ENCODE data around the gene DNAAF1. TPM values are rescaled to one million over a fixed set of nuclear protein-coding genes. Genes with fewer than 3 reads are reported as not detected.

The DNAAF1 gene
- total RNA-seq, 1 experiment from 2014 or later = not detected

GRCh38 chr16:84165746-84166145 lies 20.6 kb downstream of the DNAAF1 start:
- Histone ChIP-seq H3K4me1 (ENCODE audit: control insufficient read depth, insufficient read depth, low read length) (no peaks in the 10 kb centered on the region), H3K27me3 (ENCODE audit: control insufficient read depth, insufficient read depth, low read length) (0 out of 2 replicates have a peak, but pooled peaks cover 3% of the 10 kb centered on the region), H3K36me3 (ENCODE audit: control insufficient read depth, insufficient read depth, low read length) (no peaks in the 10 kb centered on the region), H3K4me3 (ENCODE audit: low read depth in 2 of 2, low read length in 2 of 2) (no peak overlapping the region), H3K27ac (ENCODE audit: low read length) (no peak overlapping the region), H3K9me3 (ENCODE audit: control insufficient read depth, insufficient read depth, low read depth, low read length) (no peaks in the 10 kb centered on the region)
- in situ Hi-C loops (cut with HindIII; ENCODE audit: low pct_unique_long_range_greater_than_20kb, low sequenced_read_pairs) (no loop called here), intact Hi-C loops (cut with micrococcal nuclease; ENCODE audit: unreplicated experiment) (no loop called here)
- ChIA-PET CTCF (no interaction called here), POLR2A (no interaction called here)
- DNase-seq (ENCODE audit: low read depth, low spot score) (no peak), ATAC-seq (no peak)
- no TSS peak for BruUV-seq (replicated peaks)
- TF ChIP-seq REST (IDR thresholded peaks at IDR 0.05; ENCODE audit: insufficient read depth in 1 of 2, low read depth in 2 of 2, low read length in 1 of 2) (no peak), CTCF (IDR thresholded peaks at IDR 0.05) (no peak)

- Histone ChIP-seq H3K9me3 (ENCODE audit: control insufficient read depth, insufficient read depth, low read depth, low read length) (no peaks in the 10 kb centered on the region), H3K27ac (ENCODE audit: low read length) (no peak overlapping the region), H3K4me3 (ENCODE audit: low read depth in 2 of 2, low read length in 2 of 2) (no peak overlapping the region), H3K27me3 (ENCODE audit: control insufficient read depth, insufficient read depth, low read length) (0 out of 2 replicates have a peak, but pooled peaks cover 3% of the 10 kb centered on the region), H3K4me1 (ENCODE audit: control insufficient read depth, insufficient read depth, low read length) (no peaks in the 10 kb centered on the region), H3K36me3 (ENCODE audit: control insufficient read depth, insufficient read depth, low read length) (no peaks in the 10 kb centered on the region)
- ChIA-PET POLR2A (no interaction called here), CTCF (interaction anchor here (1.0 kb wide), 1 partner anchor 11 kb away, joined by 3 read pairs; no protein-coding TSS in a partner anchor)
- in situ Hi-C loops (cut with HindIII; ENCODE audit: low pct_unique_long_range_greater_than_20kb, low sequenced_read_pairs) (no loop called here), intact Hi-C loops (cut with micrococcal nuclease; ENCODE audit: unreplicated experiment) (no loop called here)
- no peak for TF ChIP-seq POLR2AphosphoS5 (IDR thresholded peaks at IDR 0.05; ENCODE audit: low read depth, low read length)
- TF ChIP-seq CTCF (IDR thresholded peaks at IDR 0.05) = no peak
- TF ChIP-seq TCF7L2 (IDR thresholded peaks at IDR 0.05; ENCODE audit: low read depth, low read length) = no peak
- no peak for TF ChIP-seq REST (IDR thresholded peaks at IDR 0.05; ENCODE audit: insufficient read depth in 1 of 2, low read depth in 2 of 2, low read length in 1 of 2)
- no peak for TF ChIP-seq SIN3A (IDR thresholded peaks at IDR 0.05; ENCODE audit: borderline replicate concordance, insufficient read depth, low read depth, low read length)
- no TSS peak for BruUV-seq (replicated peaks)
- ATAC-seq (no peak), DNase-seq (ENCODE audit: low read depth, low spot score) (no peak)
Observed at GRCh38 chr16:84166796-84167695, 21.9 kb downstream of the DNAAF1 start.
